ENCODE data around the gene GNL1. TPM values are rescaled to one million over a fixed set of nuclear protein-coding genes. Genes with fewer than 3 reads are reported as not detected.

Gene GNL1, protein sequence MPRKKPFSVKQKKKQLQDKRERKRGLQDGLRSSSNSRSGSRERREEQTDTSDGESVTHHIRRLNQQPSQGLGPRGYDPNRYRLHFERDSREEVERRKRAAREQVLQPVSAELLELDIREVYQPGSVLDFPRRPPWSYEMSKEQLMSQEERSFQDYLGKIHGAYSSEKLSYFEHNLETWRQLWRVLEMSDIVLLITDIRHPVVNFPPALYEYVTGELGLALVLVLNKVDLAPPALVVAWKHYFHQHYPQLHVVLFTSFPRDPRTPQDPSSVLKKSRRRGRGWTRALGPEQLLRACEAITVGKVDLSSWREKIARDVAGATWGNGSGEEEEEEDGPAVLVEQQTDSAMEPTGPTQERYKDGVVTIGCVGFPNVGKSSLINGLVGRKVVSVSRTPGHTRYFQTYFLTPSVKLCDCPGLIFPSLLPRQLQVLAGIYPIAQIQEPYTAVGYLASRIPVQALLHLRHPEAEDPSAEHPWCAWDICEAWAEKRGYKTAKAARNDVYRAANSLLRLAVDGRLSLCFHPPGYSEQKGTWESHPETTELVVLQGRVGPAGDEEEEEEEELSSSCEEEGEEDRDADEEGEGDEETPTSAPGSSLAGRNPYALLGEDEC
- total RNA-seq: 71.0 and 71.6 TPM in 2 replicates
- long read RNA-seq, full-length matches to known transcripts: 64 of 74 reads
- long read RNA-seq, partial matches to known transcripts: 5 of 74 reads
- long read RNA-seq, other reads (novel, unspliced or antisense): 5 of 74 reads

DNA sequence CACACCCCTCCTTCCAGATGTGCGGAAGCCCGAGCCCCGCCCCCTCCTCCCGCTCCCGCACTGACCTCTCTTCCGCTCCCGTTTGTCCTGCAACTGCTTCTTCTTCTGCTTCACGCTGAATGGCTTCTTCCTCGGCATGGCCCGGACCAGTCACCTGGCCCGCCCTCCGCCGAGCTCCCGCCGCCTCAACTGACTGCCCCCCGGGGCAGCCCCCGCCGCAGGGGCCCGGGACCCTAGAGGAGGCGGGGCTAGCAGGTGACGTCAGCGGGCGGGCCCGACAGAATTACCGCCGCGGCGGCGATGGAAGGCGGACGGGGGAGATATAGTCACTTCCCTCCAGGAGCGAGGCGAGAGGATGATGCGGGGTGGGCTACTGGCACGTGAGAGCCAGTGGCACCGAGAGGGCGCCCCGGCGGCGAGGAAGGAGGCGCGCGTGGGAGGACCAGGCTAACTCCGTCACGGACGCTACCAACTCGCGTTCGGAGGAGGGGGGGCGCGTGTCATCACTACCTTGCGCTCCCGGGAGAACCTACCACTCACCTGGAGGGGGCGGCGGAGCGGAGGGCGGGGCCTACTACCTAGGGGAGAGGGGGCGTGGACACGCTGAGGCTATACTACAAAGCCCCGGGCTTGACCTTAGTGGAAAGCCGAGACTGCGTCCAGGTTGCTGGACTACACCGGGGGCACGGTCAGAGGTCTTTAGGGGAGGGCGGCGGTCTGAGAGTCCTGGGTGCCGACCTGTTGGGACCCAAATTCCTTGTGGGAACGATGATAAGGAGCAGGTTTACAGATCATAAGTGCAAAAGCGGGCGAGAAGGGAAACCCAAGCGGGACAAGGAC lies at the start of gene GNL1:
GNL1 (minus strand) TSS at position 424 of the 840 bp plus-strand sequence; CDS start at position 138, 286 bp downstream.
- no peaks in the 10 kb centered on the region for H3K27me3 Mint-ChIP-seq (ENCODE audit: low read depth)

DNA sequence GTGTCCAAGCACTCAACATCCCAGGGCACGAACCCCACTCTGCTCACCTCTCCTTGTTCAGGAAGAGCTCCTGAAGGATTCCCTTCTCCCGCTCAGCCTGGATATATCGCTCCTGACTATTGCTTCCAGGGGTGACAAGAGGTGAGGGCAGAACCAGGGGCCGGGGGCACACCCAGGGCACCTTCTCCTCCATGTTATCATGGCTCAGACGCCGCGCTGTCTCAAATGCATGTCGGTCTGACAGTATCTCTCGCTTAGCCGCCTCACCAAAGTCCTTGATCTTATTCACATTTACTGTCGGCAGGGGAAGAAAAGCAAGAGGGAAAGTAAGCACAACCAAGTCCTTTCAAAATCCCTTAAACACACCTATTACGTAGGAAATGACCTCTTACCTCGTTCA lies 47.7 kb upstream of the GNL1 start:
- Mint-ChIP-seq H3K27ac (ENCODE audit: unreplicated experiment) (no peak overlapping the region), H3K4me1 (peaks cover 5% of the 10 kb centered on the region), H3K27me3 (ENCODE audit: low read depth) (peaks cover 6% of the 10 kb centered on the region), H3K4me3 (peak overlapping the region; percentile 50), H3K36me3 (ENCODE audit: low read depth) (peaks cover 52% of the 10 kb centered on the region), H3K9me3 (no peaks in the 10 kb centered on the region)
- DNase-seq (ENCODE audit: low read depth, low spot score): no peak
- TF ChIP-seq, protein P1, sequence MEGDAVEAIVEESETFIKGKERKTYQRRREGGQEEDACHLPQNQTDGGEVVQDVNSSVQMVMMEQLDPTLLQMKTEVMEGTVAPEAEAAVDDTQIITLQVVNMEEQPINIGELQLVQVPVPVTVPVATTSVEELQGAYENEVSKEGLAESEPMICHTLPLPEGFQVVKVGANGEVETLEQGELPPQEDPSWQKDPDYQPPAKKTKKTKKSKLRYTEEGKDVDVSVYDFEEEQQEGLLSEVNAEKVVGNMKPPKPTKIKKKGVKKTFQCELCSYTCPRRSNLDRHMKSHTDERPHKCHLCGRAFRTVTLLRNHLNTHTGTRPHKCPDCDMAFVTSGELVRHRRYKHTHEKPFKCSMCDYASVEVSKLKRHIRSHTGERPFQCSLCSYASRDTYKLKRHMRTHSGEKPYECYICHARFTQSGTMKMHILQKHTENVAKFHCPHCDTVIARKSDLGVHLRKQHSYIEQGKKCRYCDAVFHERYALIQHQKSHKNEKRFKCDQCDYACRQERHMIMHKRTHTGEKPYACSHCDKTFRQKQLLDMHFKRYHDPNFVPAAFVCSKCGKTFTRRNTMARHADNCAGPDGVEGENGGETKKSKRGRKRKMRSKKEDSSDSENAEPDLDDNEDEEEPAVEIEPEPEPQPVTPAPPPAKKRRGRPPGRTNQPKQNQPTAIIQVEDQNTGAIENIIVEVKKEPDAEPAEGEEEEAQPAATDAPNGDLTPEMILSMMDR (conservative IDR thresholded peaks at IDR 0.05): no peak

More for the DNA sequence above, at the start of gene GNL1:
- TF ChIP-seq, protein P1 (conservative IDR thresholded peaks at IDR 0.05): no peak
- Mint-ChIP-seq H3K27ac (ENCODE audit: unreplicated experiment) (peak within 1 kb of the TSS; percentile 100), H3K36me3 (ENCODE audit: low read depth) (peaks cover 2% of the 10 kb centered on the region), H3K4me3 (peak within 1 kb of the TSS; percentile 93), H3K4me1 (peaks cover 32% of the 10 kb centered on the region), H3K9me3 (no peaks in the 10 kb centered on the region)
- DNase-seq (ENCODE audit: low read depth, low spot score): peak; percentile 89

DNA sequence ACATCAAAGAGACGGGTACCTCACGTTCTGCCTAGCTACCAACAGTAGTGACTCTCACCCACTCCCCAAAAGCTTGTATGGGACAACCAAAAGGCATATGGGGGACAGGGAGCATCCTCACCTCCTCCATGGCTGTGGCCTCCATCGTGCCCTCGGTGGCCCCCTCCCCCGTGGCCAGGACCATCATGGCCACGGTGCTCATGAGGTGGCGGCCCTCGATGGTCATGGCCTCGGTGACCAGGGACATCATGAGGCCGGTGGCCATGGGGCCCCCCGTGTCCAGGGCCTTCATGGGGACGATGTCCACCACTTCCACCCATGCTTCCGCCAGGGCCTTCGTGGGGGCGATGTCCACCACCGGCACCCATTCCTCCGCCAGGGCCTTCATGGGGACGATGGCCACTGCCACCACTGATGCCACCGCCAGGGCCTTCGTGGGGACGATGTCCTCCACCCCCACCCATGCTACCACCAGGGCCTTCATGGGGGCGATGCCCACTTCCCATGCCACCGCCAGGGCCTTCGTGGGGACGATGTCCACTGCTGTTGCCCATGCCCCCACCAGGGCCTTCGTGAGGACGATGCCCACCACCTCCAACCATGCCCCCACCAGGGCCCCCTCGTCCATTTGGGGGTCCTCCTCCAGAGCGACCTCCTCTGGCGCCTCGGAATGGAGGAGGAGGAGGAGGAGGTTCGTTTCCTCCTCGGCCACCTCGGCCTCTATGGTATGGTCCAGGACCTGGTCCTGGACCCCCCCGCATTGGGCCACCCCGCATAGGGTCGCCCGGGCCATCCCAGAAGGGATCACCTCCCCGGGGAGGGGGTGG lies 45.7 kb upstream of the GNL1 start:
- Mint-ChIP-seq H3K9me3 (no peaks in the 10 kb centered on the region), H3K4me1 (peaks cover 5% of the 10 kb centered on the region), H3K27ac (ENCODE audit: unreplicated experiment) (no peak overlapping the region), H3K27me3 (ENCODE audit: low read depth) (peaks cover 7% of the 10 kb centered on the region), H3K36me3 (ENCODE audit: low read depth) (peaks cover 45% of the 10 kb centered on the region), H3K4me3 (no peak overlapping the region)
- no peak for DNase-seq (ENCODE audit: low read depth, low spot score)
- TF ChIP-seq, protein P1 (conservative IDR thresholded peaks at IDR 0.05): no peak

- peaks cover 5% of the 10 kb centered on the region for H3K4me1 Mint-ChIP-seq
- H3K9me3 Mint-ChIP-seq: no peaks in the 10 kb centered on the region
- no peak for DNase-seq (ENCODE audit: low read depth, low spot score)
- H3K27me3 Mint-ChIP-seq (ENCODE audit: low read depth): peaks cover 7% of the 10 kb centered on the region
- peaks cover 41% of the 10 kb centered on the region for H3K36me3 Mint-ChIP-seq (ENCODE audit: low read depth)
- TF ChIP-seq, protein P1 (conservative IDR thresholded peaks at IDR 0.05): no peak
- no peak overlapping the region for H3K27ac Mint-ChIP-seq (ENCODE audit: unreplicated experiment)
- no peak overlapping the region for H3K4me3 Mint-ChIP-seq
Observed at GRCh38 chr6:30601436-30601814, 45.1 kb upstream of the GNL1 start.

Measured in neural crest cell (in vitro differentiated cells).